Osteoblast (primary cell): ENCODE results near the gene DNASE1L3. TPM values are rescaled to one million over a fixed set of nuclear protein-coding genes. Genes with fewer than 3 reads are reported as not detected.

Experiments
- DNase-seq: peaks from one replicate; pipeline ENCODE4 v3.0.0; 2011; ENCODE audit warnings: low spot score, mixed read lengths; ENCODE audit not compliant: insufficient read length; ENCODE audit errors: missing footprints
- H2AFZ ChIP-seq: 2 replicates; pipeline ENCODE4 v1.6.0; 2011; ENCODE audit warnings: mild to moderate bottlenecking, low read length
- H3K27ac ChIP-seq: 2 replicates; pipeline ENCODE4 v1.5.1; 2011; ENCODE audit warnings: mild to moderate bottlenecking, low read depth, low read length, moderate library complexity
- H3K27me3 ChIP-seq: 2 replicates; pipeline ENCODE4 v1.6.0; 2012; ENCODE audit warnings: mild to moderate bottlenecking, control low read depth, inconsistent platforms, low read length, moderate library complexity; ENCODE audit not compliant: insufficient read depth
- H3K36me3 ChIP-seq: 2 replicates; pipeline ENCODE4 v1.5.1; 2011; ENCODE audit warnings: mild to moderate bottlenecking, low read length, control low read depth, moderate library complexity; ENCODE audit not compliant: insufficient read depth
- H3K4me1 ChIP-seq: 2 replicates; pipeline ENCODE4 v1.5.1; 2011; ENCODE audit warnings: mild to moderate bottlenecking, low read length, control low read depth, moderate library complexity; ENCODE audit not compliant: insufficient read depth
- H3K4me2 ChIP-seq: 2 replicates; pipeline ENCODE4 v1.6.0; 2011; ENCODE audit warnings: mild to moderate bottlenecking, low read length; ENCODE audit not compliant: insufficient read depth
- H3K4me3 ChIP-seq: fragments of 200-600 bp; sonication (generic); 3 replicates; pipeline ENCODE4 v1.5.1; 2012; ENCODE audit warnings: mild to moderate bottlenecking, low read length, inconsistent platforms; ENCODE audit not compliant: insufficient read depth
- H3K79me2 ChIP-seq: 2 replicates; pipeline ENCODE4 v1.6.0; 2012; ENCODE audit warnings: mild to moderate bottlenecking, low read length, control low read depth, inconsistent platforms; ENCODE audit not compliant: insufficient read depth
- H3K9me3 ChIP-seq: 2 replicates; pipeline ENCODE4 v1.5.1; 2011; ENCODE audit warnings: low read depth, low read length, control low read depth
- H4K20me1 ChIP-seq: 2 replicates; pipeline ENCODE4 v1.6.0; 2012; ENCODE audit warnings: mild to moderate bottlenecking, low read length, control low read depth; ENCODE audit not compliant: insufficient read depth
- CTCF ChIP-seq: IDR thresholded peaks from 2 replicates; pipeline ENCODE4 v1.5.1; 2011; ENCODE audit warnings: mild to moderate bottlenecking, low read depth, low read length, moderate library complexity; ENCODE audit errors: extremely low read depth
- total RNA-seq: library from RNA; depleted of rRNA; stranded (reverse); fragments of >200 nt; gene quantifications from 2 replicates; pipeline ENCODE4 v1.2.3, GENCODE V29; 2012

Gene DNASE1L3
- total RNA-seq, 1 donor, result not detected

- no peak overlapping the region for H3K27ac ChIP-seq
Observed at GRCh38 chr3:58242340-58242739, 31.6 kb upstream of the DNASE1L3 start.

GRCh38 chr3:58241306-58242044 is 30.7 kb upstream of the DNASE1L3 start:
- H3K4me2 ChIP-seq, result no peak overlapping the region
- no peak for TF ChIP-seq CTCF
- H2AFZ ChIP-seq, result no peak overlapping the region
- H3K27ac ChIP-seq, result no peak overlapping the region
- H3K79me2 ChIP-seq, result peaks cover 24% of the 10 kb centered on the region
- H3K4me3 ChIP-seq, result no peak overlapping the region
- peaks cover 7% of the 10 kb centered on the region for H4K20me1 ChIP-seq
- H3K36me3 ChIP-seq, result no peaks in the 10 kb centered on the region
- H3K9me3 ChIP-seq, result no peaks in the 10 kb centered on the region
- H3K27me3 ChIP-seq, result no peaks in the 10 kb centered on the region
- no peak for DNase-seq
- H3K4me1 ChIP-seq, result peaks cover 6% of the 10 kb centered on the region

More at GRCh38 chr3:58242340-58242739, 31.6 kb upstream of the DNASE1L3 start:
- Histone ChIP-seq H2AFZ (no peak overlapping the region), H3K27me3 (no peaks in the 10 kb centered on the region), H3K9me3 (no peaks in the 10 kb centered on the region), H3K79me2 (peaks cover 24% of the 10 kb centered on the region), H3K4me2 (no peak overlapping the region), H3K4me3 (no peak overlapping the region), H3K36me3 (no peaks in the 10 kb centered on the region), H4K20me1 (peaks cover 7% of the 10 kb centered on the region), H3K4me1 (no peaks in the 10 kb centered on the region)
- TF ChIP-seq CTCF, result no peak
- no peak for DNase-seq

- H3K36me3 ChIP-seq, result no peaks in the 10 kb centered on the region
- peaks cover 18% of the 10 kb centered on the region for H3K79me2 ChIP-seq
- no peaks in the 10 kb centered on the region for H3K9me3 ChIP-seq
- peaks cover 7% of the 10 kb centered on the region for H4K20me1 ChIP-seq
- TF ChIP-seq CTCF, result no peak
- H3K4me2 ChIP-seq, result peak overlapping the region; percentile 95
- H3K27ac ChIP-seq, result no peak overlapping the region
- peak; percentile 63 for DNase-seq
- H2AFZ ChIP-seq, result peak overlapping the region; percentile 81
- H3K27me3 ChIP-seq, result no peaks in the 10 kb centered on the region
- peak overlapping the region; percentile 82 for H3K4me3 ChIP-seq
- H3K4me1 ChIP-seq, result peaks cover 6% of the 10 kb centered on the region
Observed at GRCh38 chr3:58238830-58239229, 28.1 kb upstream of the DNASE1L3 start.

GRCh38 chr3:58237941-58238681 is 27.3 kb upstream of the DNASE1L3 start:
- peak overlapping the region; percentile 81 for H2AFZ ChIP-seq
- TF ChIP-seq CTCF, result no peak

More at GRCh38 chr3:58237941-58238681, 27.3 kb upstream of the DNASE1L3 start:
- DNase-seq, result peak; percentile 95
- peaks cover 6% of the 10 kb centered on the region for H3K27me3 ChIP-seq
- peak overlapping the region; percentile 95 for H3K4me2 ChIP-seq
- H3K36me3 ChIP-seq, result no peaks in the 10 kb centered on the region
- peaks cover 15% of the 10 kb centered on the region for H3K79me2 ChIP-seq
- H3K4me3 ChIP-seq, result peak overlapping the region; percentile 82
- no peaks in the 10 kb centered on the region for H3K9me3 ChIP-seq
- no peak overlapping the region for H3K27ac ChIP-seq
- H4K20me1 ChIP-seq, result peaks cover 7% of the 10 kb centered on the region
- peaks cover 6% of the 10 kb centered on the region for H3K4me1 ChIP-seq
